M059J (cell line): ENCODE measurements around the gene EDA. TPM values are rescaled to one million over a fixed set of nuclear protein-coding genes. Genes with fewer than 3 reads are reported as not detected.
A peak's percentile ranks its signal among the peaks of the same experiment; 100 is the strongest.

Source experiments
- DNase-seq: peaks from one replicate; pipeline ENCODE4 v3.0.0-alpha.2; 2012; ENCODE audit warnings: low read depth
- total RNA-seq: library from RNA; depleted of rRNA; stranded (reverse); fragments of >200 nt; shearing (Covaris generic); gene quantifications from 2 replicates; pipeline ENCODE4 v1.2.3, GENCODE V29; 2014

The EDA gene
- total RNA-seq, 1 experiment from 2014 or later = 0.30 TPM

- DNase-seq = peak; percentile 6
Observed at GRCh38 chrX:70026112-70026850, 410.4 kb downstream of the EDA start.

GRCh38 chrX:70026851-70027200 lies 410.9 kb downstream of the EDA start:
- DNase-seq = no peak

- DNase-seq = no peak
Observed at GRCh38 chrX:70029863-70030262, 413.9 kb downstream of the EDA start.

GRCh38 chrX:70030301-70030767 lies 414.4 kb downstream of the EDA start:
- peak; percentile 51 for DNase-seq

GRCh38 chrX:70032792-70033191 lies 416.9 kb downstream of the EDA start:
- no peak for DNase-seq

- DNase-seq = peak; percentile 20
Observed at GRCh38 chrX:70033348-70034051, 417.6 kb downstream of the EDA start.

- no peak for DNase-seq
Observed at GRCh38 chrX:70034646-70035045, 418.7 kb downstream of the EDA start.

- no peak for DNase-seq
Observed at GRCh38 chrX:70038515-70038914, 422.6 kb downstream of the EDA start.

GRCh38 chrX:70038951-70039350 lies 423.0 kb downstream of the EDA start:
- no peak for DNase-seq

GRCh38 chrX:70039758-70040157 lies 423.8 kb downstream of the EDA start:
- peak; percentile 6 for DNase-seq

GRCh38 chrX:70041993-70042392 lies 426.1 kb downstream of the EDA start:
- no peak for DNase-seq

GRCh38 chrX:70042399-70043371 lies 426.8 kb downstream of the EDA start:
- peak; percentile 28 for DNase-seq

- DNase-seq = no peak
Observed at GRCh38 chrX:70043685-70044084, 427.8 kb downstream of the EDA start.

- DNase-seq = peak; percentile 15
Observed at GRCh38 chrX:70044541-70045245, 428.8 kb downstream of the EDA start.

- no peak for DNase-seq
Observed at GRCh38 chrX:70046978-70047377, 431.1 kb downstream of the EDA start.

GRCh38 chrX:70049406-70049805 lies 433.5 kb downstream of the EDA start:
- no peak for DNase-seq

- no peak for DNase-seq
Observed at GRCh38 chrX:70049925-70050324, 434.0 kb downstream of the EDA start, which contains the start of gene AWAT2. TSS of gene AWAT2 (minus strand) at chrX:70049938. CDS start at chrX:70049932, 6 bp downstream.

GRCh38 chrX:70052895-70053615 lies 437.1 kb downstream of the EDA start:
- no peak for DNase-seq

- no peak for DNase-seq
Observed at GRCh38 chrX:70054391-70054790, 438.5 kb downstream of the EDA start.

GRCh38 chrX:70062076-70062475 lies 446.2 kb downstream of the EDA start, which contains the start of gene OTUD6A:
TSS of gene OTUD6A (plus strand) at chrX:70062457. CDS start at chrX:70062525, 68 bp downstream.
- DNase-seq = no peak
